Peyer's patch (tissue), 4 donors: Measurements from ENCODE around the gene DPF3.

Experiments
- CTCF ChIP-seq, 6 experiments: fragments of 450-650 bp in 4 of 6; fragments of 200-600 bp in 2 of 6; sonication (generic) in 1 of 6; IDR thresholded peaks; one replicate each; pipeline ENCODE4 v1.5.1; 2017 to 2019; ENCODE audit warnings: antibody characterized with exemption in 6 of 6, mild to moderate bottlenecking in 3 of 6, moderate library complexity in 1 of 6
- POLR2A ChIP-seq, 2 donors: fragments of 450-650 bp; IDR thresholded peaks; one replicate each; pipeline ENCODE4 v1.5.1; 2017; ENCODE audit warnings: antibody characterized with exemption in 2 of 2, mild to moderate bottlenecking in 2 of 2, moderate library complexity in 2 of 2

GRCh38 chr14:72603639-72604038 is 290.3 kb downstream of the DPF3 start:
- TF ChIP-seq CTCF (IDR thresholded peaks at IDR 0.05) (no peak), POLR2A (IDR thresholded peaks at IDR 0.05) (no peak)
